ENCODE data around the gene TRAP1.

The TRAP1 gene

GRCh38 chr16:3690470-3690928, 26.8 kb downstream of the TRAP1 start:
- TF ChIP-seq CTCF (IDR thresholded peaks at IDR 0.05; ENCODE audit: insufficient read depth, missing control alignments) = peak; percentile 82
- FAIRE-seq = no peak
- DNase-seq (ENCODE audit: insufficient read length, low spot score) = peak; percentile 84

GRCh38 chr16:3689731-3690130, 27.6 kb downstream of the TRAP1 start:
- FAIRE-seq = no peak
- TF ChIP-seq CTCF (IDR thresholded peaks at IDR 0.05; ENCODE audit: insufficient read depth, missing control alignments) = no peak
- no peak for DNase-seq (ENCODE audit: insufficient read length, low spot score)

GRCh38 chr16:3687792-3688191, 29.5 kb downstream of the TRAP1 start:
- DNase-seq (ENCODE audit: insufficient read length, low spot score) (no peak), FAIRE-seq (no peak)
- no peak for TF ChIP-seq CTCF (IDR thresholded peaks at IDR 0.05; ENCODE audit: insufficient read depth, missing control alignments)

- FAIRE-seq (no peak), DNase-seq (ENCODE audit: insufficient read length, low spot score) (no peak)
- TF ChIP-seq CTCF (IDR thresholded peaks at IDR 0.05; ENCODE audit: insufficient read depth, missing control alignments) = no peak
These were observed 30.3 kb downstream of the TRAP1 start for GRCh38 chr16:3687021-3687420.

GRCh38 chr16:3681206-3681605, 36.1 kb downstream of the TRAP1 start:
- no peak for TF ChIP-seq CTCF (IDR thresholded peaks at IDR 0.05; ENCODE audit: insufficient read depth, missing control alignments)
- no peak for FAIRE-seq
- DNase-seq (ENCODE audit: insufficient read length, low spot score) = no peak

GRCh38 chr16:3677994-3678393, 39.3 kb downstream of the TRAP1 start:
- TF ChIP-seq CTCF (IDR thresholded peaks at IDR 0.05; ENCODE audit: insufficient read depth, missing control alignments) = no peak
- FAIRE-seq (no peak), DNase-seq (ENCODE audit: insufficient read length, low spot score) (no peak)

GRCh38 chr16:3675601-3676130, 41.7 kb downstream of the TRAP1 start:
- DNase-seq (ENCODE audit: insufficient read length, low spot score) (no peak), FAIRE-seq (no peak)
- TF ChIP-seq CTCF (IDR thresholded peaks at IDR 0.05; ENCODE audit: insufficient read depth, missing control alignments) = no peak
